Esophagus muscularis mucosa (tissue), 4 donors: Measurements from ENCODE around the gene FOXL2. TPM values are rescaled to one million over a fixed set of nuclear protein-coding genes. Genes with fewer than 3 reads are reported as not detected.
A peak's percentile ranks its signal among the peaks of the same experiment; 100 is the strongest.

Experiments
- DNase-seq: peaks from one replicate; pipeline ENCODE4 v3.0.0-alpha.2; 2017; ENCODE audit errors: extremely low spot score
- H3K27ac ChIP-seq, 4 donors: fragments of 200-600 bp; sonication (generic); replicated peaks in 1 of 4; 1 replicate in 3 of 4; 2 replicates in 1 of 4; pipeline ENCODE4 v1.5.1; 2016 to 2019; ENCODE audit warnings: mild to moderate bottlenecking in 1 of 4
- H3K27me3 ChIP-seq, 4 donors: fragments of 200-600 bp; sonication (generic); one replicate each; pipeline versions ENCODE4 v1.5.1 to v1.6.0; 2016 to 2019
- H3K36me3 ChIP-seq, 4 donors: fragments of 200-600 bp; sonication (generic); one replicate each; pipeline ENCODE4 v1.5.1; 2016 to 2019
- H3K4me1 ChIP-seq, 4 donors: fragments of 200-600 bp; sonication (generic); one replicate each; pipeline ENCODE4 v1.5.1; 2016 to 2019
- H3K4me3 ChIP-seq, 4 donors: fragments of 200-600 bp; sonication (generic); 1 replicate in 2 of 4; 2 replicates in 2 of 4; pipeline ENCODE4 v1.5.1; 2016 to 2019; ENCODE audit warnings: mild to moderate bottlenecking in 4 of 4, moderate library complexity in 1 of 4
- H3K9me3 ChIP-seq, 4 donors: fragments of 200-600 bp; sonication (generic); 1 replicate in 3 of 4; 2 replicates in 1 of 4; pipeline ENCODE4 v1.5.1; 2016 to 2019
- CTCF ChIP-seq, 3 experiments: fragments of 200-600 bp in 2 of 3; fragments of 450-650 bp in 1 of 3; sonication (generic) in 2 of 3; IDR thresholded peaks; one replicate each; pipeline ENCODE4 v1.5.1; 2017 to 2019; ENCODE audit warnings: antibody characterized with exemption in 3 of 3, mild to moderate bottlenecking in 2 of 3, moderate library complexity in 1 of 3
- EP300 ChIP-seq: sonication (generic); formaldehyde crosslinking; IDR thresholded peaks from one replicate; pipeline ENCODE4 v1.6.1; 2017; ENCODE audit warnings: antibody characterized with exemption
- POLR2A ChIP-seq: fragments of 450-650 bp; IDR thresholded peaks from one replicate; pipeline ENCODE4 v1.6.1; 2017; ENCODE audit warnings: antibody characterized with exemption, moderate library complexity, mild to moderate bottlenecking, low read depth
- POLR2AphosphoS5 ChIP-seq, 2 donors: sonication (generic); formaldehyde crosslinking; IDR thresholded peaks; one replicate each; pipeline ENCODE4 v1.6.1; 2017; ENCODE audit warnings: antibody characterized with exemption in 2 of 2
- WGBS: methylation state at CpG from one replicate; pipeline ENCODE4 v1.1.5; 2018; 5-methylcytosine and 5-hydroxymethylcytosine counted together
- intact Hi-C: fragments of 100-400 bp; cut with DNase I; formaldehyde crosslinking; loops from one replicate; pipeline ENCODE4 v1.15.1; 2023
- total RNA-seq, 4 donors: library from RNA; depleted of rRNA; stranded (reverse); fragments of >200 nt; gene quantifications; one replicate each; pipeline versions ENCODE4 v1.1.0 to v1.2.1, GENCODE V29; 2016

FOXL2 gene
- total RNA-seq, 4 donors from 2014 or later = 0.17 to 0.26 TPM; not detected in 2

GRCh38 chr3:138944929-138945708 is 1.8 kb downstream of the FOXL2 start:
- H3K27ac ChIP-seq = no peak overlapping the region
- H3K27me3 ChIP-seq = peaks cover 15 to 100% (median 94%) of the 10 kb centered on the region in 4 donors
- DNase-seq = no peak

GRCh38 chr3:138944654-138944928 is 2.3 kb downstream of the FOXL2 start:
- no peak for TF ChIP-seq POLR2A
- no peak for TF ChIP-seq EP300
- no peak for TF ChIP-seq CTCF (IDR thresholded peaks at IDR 0.05)
- no peak for TF ChIP-seq POLR2AphosphoS5 (IDR thresholded peaks at IDR 0.05)
- intact Hi-C loops = no loop called here
- DNase-seq = no peak
- H3K4me3 ChIP-seq = peak overlapping the region; percentile 22 to 61 (median 55)
- no peak overlapping the region for H3K27ac ChIP-seq
- H3K9me3 ChIP-seq = no peaks in the 10 kb centered on the region
- no peaks in the 10 kb centered on the region for H3K36me3 ChIP-seq
- H3K4me1 ChIP-seq = peaks cover 36 to 50% (median 46%) of the 10 kb centered on the region in 4 donors
- WGBS = 12% methylated on average over 12 of the region's 12 CpGs
- H3K27me3 ChIP-seq = peaks cover 19 to 100% (median 94%) of the 10 kb centered on the region in 4 donors

More at GRCh38 chr3:138944929-138945708, 1.8 kb downstream of the FOXL2 start:
- 5% methylated on average over 39 of the region's 80 CpGs for WGBS
- no peaks in the 10 kb centered on the region for H3K9me3 ChIP-seq
- no peak for TF ChIP-seq CTCF (IDR thresholded peaks at IDR 0.05)
- TF ChIP-seq POLR2AphosphoS5 (IDR thresholded peaks at IDR 0.05) = no peak
- no peak for TF ChIP-seq EP300
- no peak for TF ChIP-seq POLR2A
- peaks cover 41 to 50% (median 47%) of the 10 kb centered on the region in 4 donors for H3K4me1 ChIP-seq
- H3K36me3 ChIP-seq = no peaks in the 10 kb centered on the region
- intact Hi-C loops = no loop called here
- peak overlapping the region; percentile 22 to 61 (median 55) for H3K4me3 ChIP-seq

GRCh38 chr3:138943724-138944653 is 2.9 kb downstream of the FOXL2 start:
- 13% methylated on average over 30 of the region's 30 CpGs for WGBS
- H3K4me1 ChIP-seq = peaks cover 41 to 52% (median 48%) of the 10 kb centered on the region in 4 donors
- H3K4me3 ChIP-seq = peak overlapping the region in 2 of 4 donors; percentile 53 to 61
- intact Hi-C loops = no loop called here
- H3K27me3 ChIP-seq = peaks cover 23 to 100% (median 95%) of the 10 kb centered on the region in 4 donors
- no peaks in the 10 kb centered on the region for H3K36me3 ChIP-seq
- no peak overlapping the region for H3K27ac ChIP-seq
- no peak for TF ChIP-seq CTCF (IDR thresholded peaks at IDR 0.05)
- TF ChIP-seq POLR2A = no peak
- TF ChIP-seq POLR2AphosphoS5 (IDR thresholded peaks at IDR 0.05) = peak in 1 of 2 donors; percentile 14
- no peak for DNase-seq
- H3K9me3 ChIP-seq = no peaks in the 10 kb centered on the region

- H3K4me1 ChIP-seq = peaks cover 50 to 61% (median 58%) of the 10 kb centered on the region in 4 donors
- no peak for DNase-seq
- peaks cover 29 to 100% (median 96%) of the 10 kb centered on the region in 4 donors for H3K27me3 ChIP-seq
- no peaks in the 10 kb centered on the region for H3K9me3 ChIP-seq
- H3K36me3 ChIP-seq = no peaks in the 10 kb centered on the region
- TF ChIP-seq POLR2A = no peak
- peak in 1 of 2 donors; percentile 45 for TF ChIP-seq POLR2AphosphoS5 (IDR thresholded peaks at IDR 0.05)
- no peak overlapping the region for H3K4me3 ChIP-seq
- intact Hi-C loops = no loop called here
- no peak overlapping the region for H3K27ac ChIP-seq
- WGBS = 17% methylated on average over 8 of the region's 25 CpGs
Observed at GRCh38 chr3:138942861-138943623, 3.9 kb downstream of the FOXL2 start.
